ENCODE data around the gene KLHL34.

The KLHL34 gene

GRCh38 chrX:21658152-21658737, at the start of gene KLHL34:
TSS of gene KLHL34 (minus strand) at chrX:21658330. CDS start at chrX:21657788, 542 bp downstream.
- DNase-seq (ENCODE audit: extremely low read depth in 1 of 2, low read depth in 1 of 2), result no peak

- DNase-seq (ENCODE audit: extremely low read depth in 1 of 2, low read depth in 1 of 2), result no peak
Observed at GRCh38 chrX:21705225-21705624, 47.1 kb upstream of the KLHL34 start.

GRCh38 chrX:21702725-21703124, 44.6 kb upstream of the KLHL34 start:
- no peak for DNase-seq (ENCODE audit: extremely low read depth in 1 of 2, low read depth in 1 of 2)

- DNase-seq (ENCODE audit: extremely low read depth in 1 of 2, low read depth in 1 of 2), result no peak
Observed at GRCh38 chrX:21700967-21701366, 42.8 kb upstream of the KLHL34 start.

GRCh38 chrX:21700275-21700674, 42.1 kb upstream of the KLHL34 start:
- DNase-seq (ENCODE audit: extremely low read depth in 1 of 2, low read depth in 1 of 2), result no peak

- no peak for DNase-seq (ENCODE audit: extremely low read depth in 1 of 2, low read depth in 1 of 2)
Observed at GRCh38 chrX:21699136-21699535, 41.0 kb upstream of the KLHL34 start.

GRCh38 chrX:21698272-21698671, 40.1 kb upstream of the KLHL34 start:
- DNase-seq (ENCODE audit: extremely low read depth in 1 of 2, low read depth in 1 of 2), result no peak

GRCh38 chrX:21691512-21692018, 33.4 kb upstream of the KLHL34 start:
- no peak for DNase-seq (ENCODE audit: extremely low read depth in 1 of 2, low read depth in 1 of 2)

GRCh38 chrX:21683941-21684340, 25.8 kb upstream of the KLHL34 start:
- no peak for DNase-seq (ENCODE audit: extremely low read depth in 1 of 2, low read depth in 1 of 2)

GRCh38 chrX:21678048-21678612, 20.0 kb upstream of the KLHL34 start:
- DNase-seq (ENCODE audit: extremely low read depth in 1 of 2, low read depth in 1 of 2), result no peak

GRCh38 chrX:21675931-21676330, 17.8 kb upstream of the KLHL34 start:
- no peak for DNase-seq (ENCODE audit: extremely low read depth in 1 of 2, low read depth in 1 of 2)

- no peak for DNase-seq (ENCODE audit: extremely low read depth in 1 of 2, low read depth in 1 of 2)
Observed at GRCh38 chrX:21674430-21675186, 16.5 kb upstream of the KLHL34 start.

GRCh38 chrX:21666679-21667078, 8.5 kb upstream of the KLHL34 start:
- no peak for DNase-seq (ENCODE audit: extremely low read depth in 1 of 2, low read depth in 1 of 2)

- no peak for DNase-seq (ENCODE audit: extremely low read depth in 1 of 2, low read depth in 1 of 2)
Observed at GRCh38 chrX:21666252-21666651, 8.1 kb upstream of the KLHL34 start.

GRCh38 chrX:21662761-21663160, 4.6 kb upstream of the KLHL34 start:
- DNase-seq (ENCODE audit: extremely low read depth in 1 of 2, low read depth in 1 of 2), result no peak

- no peak for DNase-seq (ENCODE audit: extremely low read depth in 1 of 2, low read depth in 1 of 2)
Observed at GRCh38 chrX:21661316-21661715, 3.2 kb upstream of the KLHL34 start.

- no peak for DNase-seq (ENCODE audit: extremely low read depth in 1 of 2, low read depth in 1 of 2)
Observed at GRCh38 chrX:21660156-21660555, 2.0 kb upstream of the KLHL34 start.

- no peak for DNase-seq (ENCODE audit: extremely low read depth in 1 of 2, low read depth in 1 of 2)
Observed at GRCh38 chrX:21659320-21659719, 1.2 kb upstream of the KLHL34 start.

GRCh38 chrX:21658746-21659145, 616 bp upstream of the KLHL34 start:
- no peak for DNase-seq (ENCODE audit: extremely low read depth in 1 of 2, low read depth in 1 of 2)

GRCh38 chrX:21657318-21658151, 595 bp downstream of the KLHL34 start:
- DNase-seq (ENCODE audit: extremely low read depth in 1 of 2, low read depth in 1 of 2), result no peak

All from stimulated activated CD8-positive, alpha-beta memory T cell treated with anti-CD3 and anti-CD28 coated beads, Interleukin-7, amount 100 ng/mL, for 48 hours (primary cell).